GM19023 (cell line): Measurements from ENCODE around the gene ERI3.

ENCODE experiments used
- ATAC-seq: cut with Tn5 transposase; IDR thresholded peaks from one replicate; pipeline ENCODE4 v1.9.1; 2021; ENCODE audit warnings: mild to moderate bottlenecking, moderate library complexity; ENCODE audit not compliant: unreplicated experiment

The ERI3 gene

GRCh38 chr1:44354840-44355581 lies at the start of gene ERI3:
Gene ERI3 (minus strand): TSS chr1:44355257. CDS start chr1:44355026, 231 bp downstream.
- peak; percentile 99 for ATAC-seq

DNA sequence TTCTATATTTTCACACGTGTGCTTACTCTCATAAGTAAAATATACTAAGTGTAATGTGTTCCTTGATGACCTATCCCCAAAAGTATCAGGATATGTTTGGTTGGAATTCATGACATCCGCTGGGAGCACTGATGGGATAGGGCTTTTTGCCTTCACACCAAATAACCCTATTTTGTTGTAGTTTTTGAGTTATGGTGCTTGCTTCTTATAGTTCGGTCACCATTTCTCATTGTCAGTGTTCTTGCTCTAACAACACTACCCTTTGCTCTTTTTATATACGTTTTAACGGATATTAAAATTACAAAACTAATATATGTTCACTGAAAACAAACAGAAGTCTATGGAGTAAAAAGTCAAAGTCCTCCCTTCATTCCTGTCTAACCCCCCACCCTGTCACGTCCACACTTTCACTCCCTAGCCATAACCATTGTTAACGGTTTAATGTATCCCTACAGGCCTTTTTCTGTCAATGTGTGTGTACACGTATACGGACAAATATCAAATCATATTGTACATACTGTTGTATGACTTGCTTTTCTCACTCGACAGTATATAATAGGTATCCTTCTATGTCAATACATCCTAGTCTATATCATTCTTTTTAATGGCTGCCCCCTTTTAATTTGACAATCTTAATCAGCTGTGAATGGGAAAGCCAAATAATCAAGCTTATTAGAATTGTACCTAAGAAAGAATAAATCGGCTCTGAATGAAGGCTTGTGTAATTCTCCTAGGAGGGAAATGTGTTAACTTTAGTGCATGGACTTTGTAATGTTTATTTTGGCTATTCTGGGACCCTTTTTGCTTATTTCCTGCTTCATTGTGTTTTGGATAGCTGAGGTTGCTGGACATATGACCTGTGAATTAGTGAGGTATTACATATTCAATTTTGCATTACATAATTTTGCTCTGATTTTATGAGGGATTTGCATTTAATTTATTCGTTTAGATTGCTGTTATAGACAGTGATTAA lies 46.5 kb upstream of the ERI3 start:
- ATAC-seq = no peak

DNA sequence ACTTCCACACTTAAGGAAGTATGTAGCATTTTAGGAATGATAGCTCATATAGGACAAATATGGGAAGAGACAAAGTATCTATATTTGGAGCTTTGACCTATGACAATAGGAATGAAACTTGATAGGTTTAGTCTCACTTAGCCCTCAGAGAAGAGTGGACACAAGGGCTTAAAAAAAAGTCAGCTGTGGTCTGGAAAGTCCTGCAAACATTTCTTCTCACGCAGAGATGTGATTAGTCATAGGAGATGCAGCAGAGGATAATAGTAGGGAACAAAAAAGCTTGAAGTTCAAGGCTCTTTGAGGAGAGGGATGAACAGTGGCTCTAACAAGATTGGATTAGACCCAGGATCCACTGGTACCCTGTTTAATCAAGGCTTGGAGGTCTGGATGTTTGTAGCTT lies 35.2 kb upstream of the ERI3 start:
- no peak for ATAC-seq

DNA sequence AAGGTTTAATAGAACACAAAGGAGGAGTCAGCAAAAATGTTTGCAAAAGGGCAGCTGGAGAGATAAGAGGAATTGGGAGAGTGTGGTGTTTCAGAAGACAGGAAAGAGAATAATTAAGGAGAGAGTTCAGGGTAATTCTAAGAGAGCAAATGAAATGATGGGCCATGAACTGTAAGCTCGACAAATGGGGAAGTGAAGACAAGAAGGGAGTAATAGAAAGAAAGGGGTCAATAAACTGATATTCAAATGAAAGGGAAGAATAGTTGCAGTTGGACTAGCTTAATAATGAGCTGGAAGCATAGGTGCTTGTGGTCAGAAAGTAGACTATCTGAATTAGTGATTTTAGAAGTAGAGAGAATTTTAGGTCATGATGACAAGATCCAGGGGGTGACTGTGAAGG lies 34.4 kb upstream of the ERI3 start:
- no peak for ATAC-seq

- no peak for ATAC-seq
These were observed 33.5 kb upstream of the ERI3 start for GRCh38 chr1:44388551-44388950.

DNA sequence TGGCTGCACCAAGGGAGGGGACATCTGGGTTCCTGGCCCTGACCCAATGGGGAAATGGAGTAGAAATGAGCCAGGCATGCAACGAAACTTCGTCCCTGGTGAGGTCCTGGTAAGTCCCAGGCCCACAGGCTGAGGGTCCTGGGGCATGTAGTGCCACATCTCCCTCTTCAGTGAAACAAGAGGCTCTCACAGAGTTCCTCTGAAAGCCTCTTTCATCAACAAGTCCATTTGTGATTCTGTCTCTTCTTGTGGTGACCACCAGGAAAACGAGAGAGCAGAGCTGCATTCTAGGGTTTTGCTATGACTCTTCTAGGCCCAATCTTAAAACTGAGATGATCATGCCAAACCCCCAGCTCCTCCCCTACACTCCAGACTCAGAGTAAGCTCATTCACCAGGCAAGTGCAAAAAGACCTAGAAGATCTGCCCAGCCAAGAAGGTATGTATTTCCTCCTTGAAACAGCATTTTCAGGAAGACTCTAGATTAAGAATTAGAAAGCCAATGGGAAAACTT lies 25.7 kb upstream of the ERI3 start:
- no peak for ATAC-seq

GRCh38 chr1:44377925-44378784 lies 23.1 kb upstream of the ERI3 start:
- no peak for ATAC-seq

DNA sequence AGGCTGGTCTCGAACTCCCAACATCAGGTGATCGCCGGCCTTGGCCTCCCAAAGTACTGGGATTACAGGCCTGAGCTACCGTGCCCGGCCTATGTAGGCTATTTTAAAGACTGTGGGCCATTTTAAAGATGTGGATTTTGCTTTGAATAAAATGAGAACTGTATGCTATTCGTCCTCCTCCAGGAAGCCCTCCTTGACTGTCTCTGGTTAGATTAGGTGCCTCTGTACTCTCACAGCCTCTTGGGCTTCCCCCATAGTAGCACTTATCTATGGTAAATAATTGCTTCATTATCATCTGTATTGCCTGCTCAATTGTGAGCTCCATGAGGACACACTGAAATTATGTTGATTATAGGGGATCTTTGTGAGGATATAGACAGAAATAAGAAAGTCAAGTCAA lies 20.5 kb upstream of the ERI3 start:
- no peak for ATAC-seq

DNA sequence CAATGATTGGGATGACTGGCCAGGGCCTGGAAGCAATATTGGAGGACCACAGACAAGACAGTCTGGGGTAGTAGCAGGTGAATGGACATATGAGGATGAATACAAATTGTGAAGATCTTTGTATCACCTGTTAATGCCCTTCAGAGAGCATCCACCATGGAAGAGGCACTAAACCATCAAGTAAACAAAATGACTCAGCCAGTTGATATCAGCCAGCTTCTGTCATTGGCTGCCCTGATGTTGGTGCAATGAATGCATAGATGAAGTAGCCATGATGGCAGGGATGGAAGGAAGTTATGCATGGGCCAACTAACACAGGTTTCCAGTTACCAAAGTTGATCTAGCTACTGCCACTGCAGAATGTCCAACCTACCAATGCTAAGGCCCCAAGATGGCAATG lies 16.1 kb upstream of the ERI3 start:
- ATAC-seq = no peak

- no peak for ATAC-seq
These were observed 13.6 kb upstream of the ERI3 start for GRCh38 chr1:44368471-44369151.

GRCh38 chr1:44367944-44368343 lies 12.9 kb upstream of the ERI3 start:
- no peak for ATAC-seq

DNA sequence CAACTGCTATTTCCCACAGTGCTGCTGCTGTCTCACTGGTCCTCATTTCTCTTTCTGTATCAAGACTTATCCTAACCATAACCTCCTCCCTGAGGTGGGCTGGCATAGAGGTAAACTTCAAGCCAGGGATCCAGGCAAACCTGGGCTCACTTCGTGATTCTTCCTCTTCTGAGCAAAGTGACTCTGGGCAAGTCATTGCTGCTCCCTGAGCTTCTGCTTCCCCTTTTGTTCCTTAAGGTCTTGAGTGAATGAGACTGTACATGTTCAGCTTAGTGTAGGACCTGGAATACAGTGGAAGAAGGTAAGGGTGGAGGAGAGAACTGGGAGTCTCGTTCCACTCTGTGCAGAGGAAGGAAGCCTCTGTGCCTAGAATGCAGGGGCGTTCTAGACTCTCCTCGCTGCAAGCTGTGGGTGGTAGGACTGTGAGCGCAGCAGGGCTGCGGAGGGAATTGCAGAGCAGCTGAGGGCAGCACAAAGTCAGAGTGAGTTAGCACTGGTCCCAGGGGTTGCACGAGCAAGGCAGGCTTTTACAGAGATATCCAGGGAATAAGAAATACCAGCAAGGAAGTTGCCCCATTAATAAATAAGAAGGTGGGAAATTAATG lies 11.4 kb upstream of the ERI3 start:
- no peak for ATAC-seq

- ATAC-seq = no peak
These were observed 6.4 kb upstream of the ERI3 start for GRCh38 chr1:44361478-44361877.

DNA sequence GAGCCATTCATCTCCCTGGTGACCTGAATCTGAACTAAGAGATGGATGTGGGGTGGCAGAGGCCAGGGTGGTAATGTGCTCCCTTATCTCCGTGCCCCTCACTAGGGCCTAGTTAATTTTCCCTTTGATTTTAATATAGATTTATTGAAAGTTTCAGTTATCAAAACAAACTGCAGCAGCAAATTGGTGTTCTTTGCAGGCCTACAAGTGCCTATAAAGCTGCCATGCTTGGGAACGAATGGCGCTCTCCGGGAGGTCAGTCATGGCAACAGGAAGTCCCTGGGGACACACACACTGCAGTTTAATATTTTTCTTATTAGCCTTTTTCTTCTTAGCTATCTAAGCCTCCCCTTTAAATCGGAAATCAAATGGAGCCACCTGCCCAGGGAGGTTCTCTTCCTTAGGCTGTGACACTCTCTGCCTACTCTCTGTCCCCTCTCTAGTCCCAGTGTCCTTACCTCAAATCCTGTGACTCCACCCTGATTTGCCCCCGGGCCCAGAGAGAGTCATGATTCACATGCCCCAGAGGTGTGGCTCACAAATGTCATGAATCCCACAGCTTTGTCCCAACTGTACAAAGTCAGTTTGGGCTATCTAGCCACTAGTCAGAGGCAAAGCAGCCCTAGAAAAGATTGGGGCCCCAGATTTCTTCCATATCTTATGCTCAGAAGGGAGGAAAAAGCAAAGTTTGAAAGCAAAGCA lies 4.3 kb upstream of the ERI3 start:
- no peak for ATAC-seq

DNA sequence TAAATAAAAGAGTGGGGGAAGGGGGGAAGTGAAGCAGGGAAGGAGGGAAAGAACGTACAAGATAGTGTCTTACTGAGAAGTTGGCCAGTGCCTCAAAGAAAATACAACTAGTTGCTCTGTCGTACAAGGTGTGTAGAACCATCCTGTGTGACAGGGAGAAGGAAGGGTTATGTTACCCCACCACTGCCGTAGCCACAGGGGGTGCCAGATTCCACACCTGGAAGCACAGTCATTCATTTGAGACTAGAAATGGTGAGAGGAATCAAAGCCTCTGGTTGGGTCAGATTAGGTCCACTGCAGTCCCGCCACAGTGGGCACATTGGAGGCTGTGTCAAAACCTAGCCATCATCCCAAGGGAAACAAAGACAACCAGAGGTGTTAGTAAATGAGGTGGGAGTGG lies 2.7 kb upstream of the ERI3 start:
- ATAC-seq = no peak

DNA sequence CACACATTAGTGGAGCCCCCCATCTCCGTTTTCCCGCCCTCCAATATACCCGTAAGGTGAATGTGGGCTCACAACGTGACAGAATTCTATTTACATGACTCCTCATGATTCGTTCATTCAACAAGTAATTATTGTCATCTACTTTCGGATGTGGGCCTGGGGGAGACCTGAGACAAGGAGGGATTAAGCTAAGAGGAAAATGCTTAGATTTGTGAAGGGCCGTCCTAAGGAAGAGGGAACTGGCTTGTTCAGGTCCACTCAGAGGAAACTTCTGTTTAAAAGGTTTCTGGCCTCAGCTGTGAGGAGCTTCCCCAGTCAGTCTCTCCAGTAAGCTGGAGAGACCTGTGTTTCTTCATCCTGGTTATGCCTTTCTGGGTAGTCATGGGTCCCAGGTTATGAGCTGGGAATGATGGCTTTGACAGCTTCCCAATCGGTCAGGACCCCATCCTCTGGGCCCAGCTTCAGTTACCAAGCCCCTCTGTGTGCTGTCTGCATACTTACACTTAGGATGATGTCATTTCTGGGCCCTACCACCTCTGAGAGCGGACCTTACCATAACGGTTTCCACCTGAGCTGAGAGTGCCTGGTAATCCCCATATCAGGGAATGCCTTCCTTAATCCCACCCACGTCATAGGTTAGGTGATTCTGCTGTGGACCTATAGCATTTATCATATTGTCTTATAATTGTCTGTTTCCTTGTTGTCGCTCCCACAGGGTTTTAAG lies 687 bp upstream of the ERI3 start:
- ATAC-seq = no peak

DNA sequence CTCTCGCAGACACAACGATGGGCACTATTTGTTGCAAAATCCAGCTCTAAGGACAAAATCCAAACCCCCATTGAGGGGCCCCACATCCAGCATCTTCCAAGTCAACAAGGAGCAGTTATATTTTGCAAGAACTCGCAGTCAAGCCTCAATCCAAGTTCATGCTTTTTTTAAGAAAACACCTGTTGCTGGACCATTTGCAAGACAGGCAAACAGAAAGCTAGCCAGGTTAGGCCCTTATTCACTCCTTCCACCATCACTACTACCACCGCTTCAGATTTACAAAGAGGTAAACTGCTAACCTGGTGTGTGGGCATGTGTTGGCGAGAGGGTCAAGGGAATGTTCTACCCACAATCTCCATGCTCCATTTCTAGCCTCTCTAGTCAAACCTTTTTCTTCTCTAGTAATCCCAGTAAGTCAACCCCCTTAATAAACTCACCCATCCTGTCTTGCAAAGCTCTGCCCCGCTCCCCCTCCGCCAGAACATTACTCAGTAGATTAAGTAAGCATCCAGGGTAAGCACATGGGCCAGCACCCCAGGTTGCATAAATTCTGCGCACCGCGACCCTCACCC lies 703 bp downstream of the ERI3 start:
- ATAC-seq = no peak

GRCh38 chr1:44353604-44354003 lies 1.5 kb downstream of the ERI3 start:
- ATAC-seq = no peak
